ENCODE data around the gene TREML4. TPM values are rescaled to one million over a fixed set of nuclear protein-coding genes. Genes with fewer than 3 reads are reported as not detected.

TREML4 gene
- total RNA-seq, 1 experiment from 2014 or later: not detected

DNA sequence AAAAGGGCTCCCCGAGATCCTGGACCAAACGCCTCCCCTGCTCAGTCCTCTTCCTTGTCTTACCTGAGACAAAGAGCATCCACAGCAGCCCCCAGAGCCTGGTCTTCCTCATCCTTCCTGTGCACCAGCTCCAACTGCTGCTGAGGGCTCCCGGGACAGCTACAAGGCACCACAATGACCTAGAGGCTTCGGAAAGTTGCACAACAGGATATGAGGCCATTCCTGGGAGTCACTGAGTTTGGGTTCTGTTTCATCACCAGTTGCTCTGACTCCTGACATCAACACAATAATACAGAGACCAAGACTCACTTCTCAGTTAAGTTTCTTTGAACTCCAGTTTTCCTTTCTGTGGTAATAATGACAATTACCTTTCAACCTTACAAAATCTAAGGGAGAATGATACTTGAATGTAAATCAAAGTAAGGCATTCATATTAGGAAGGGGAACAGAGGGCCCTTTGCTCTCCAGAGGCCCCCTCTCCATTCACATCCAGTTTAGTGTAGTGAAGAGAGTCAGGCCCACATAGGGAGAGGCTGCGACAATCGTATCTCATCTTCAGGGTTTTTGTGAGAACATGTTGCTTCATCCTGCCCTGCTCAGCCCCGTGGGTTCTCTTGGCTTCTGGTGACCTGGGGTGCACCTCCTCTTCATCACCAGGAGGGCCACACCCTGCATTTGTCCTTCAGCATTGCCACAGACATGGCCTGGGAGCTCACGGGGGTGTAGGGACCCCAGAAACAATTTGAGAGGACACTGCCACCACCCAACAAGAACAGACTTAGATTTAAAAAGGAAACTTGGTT is 58.6 kb downstream of the TREML4 start, which contains the start of gene TREM1:
TSS of gene TREM1 (minus strand) at position 139 of the 803 bp plus-strand sequence. CDS start at position 112, 27 bp downstream.
- DNase-seq (ENCODE audit: low read depth): peak; percentile 63

DNA sequence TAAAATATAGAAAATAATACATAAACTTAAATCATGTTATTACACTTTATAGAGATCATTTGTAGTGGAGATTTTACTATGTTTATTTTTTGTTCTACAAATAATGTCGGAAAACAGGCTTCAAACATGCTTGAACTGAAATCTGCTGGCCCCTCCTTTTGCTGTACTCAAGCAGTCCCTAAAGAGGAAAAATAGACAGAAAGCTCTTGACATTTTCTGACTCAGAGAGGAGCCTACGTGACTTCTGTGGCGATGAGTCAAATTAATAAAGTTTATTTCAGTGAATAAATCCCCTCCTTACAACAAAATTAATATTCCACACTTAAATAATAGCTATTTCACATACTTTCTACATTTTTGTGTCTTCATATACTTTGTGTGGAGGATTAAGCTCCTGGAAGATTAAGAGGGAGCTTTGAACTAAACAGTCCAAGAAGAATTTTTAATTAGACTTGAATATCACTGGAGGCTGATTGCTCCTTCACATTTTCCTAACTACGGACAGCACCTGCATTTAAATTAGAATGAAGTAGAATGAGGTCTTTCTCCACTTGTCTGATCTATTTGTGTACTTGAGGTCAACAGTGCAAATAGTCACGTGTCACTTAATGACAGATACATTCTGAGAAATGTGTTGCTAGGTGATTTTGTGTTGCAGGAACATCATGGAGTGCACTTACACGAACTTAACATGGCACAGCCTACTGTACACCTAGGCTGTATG is 60.0 kb downstream of the TREML4 start:
- peak; percentile 22 for DNase-seq (ENCODE audit: low read depth)

Other genes starting within 250 kb of the TREML4 start
- gene UNC5CL, start 189.1 kb upstream of the TREML4 start, total RNA-seq (2014; rRNA removed; shearing (Covaris generic)): 0.02 and 0.20 TPM in 2 replicates
- not detected in 2 replicates for gene TSPO2, start 185.9 kb upstream of the TREML4 start, total RNA-seq (2014; rRNA removed; shearing (Covaris generic))
- gene APOBEC2, start 175.1 kb upstream of the TREML4 start, total RNA-seq (2014; rRNA removed; shearing (Covaris generic)): not detected in 2 replicates
- gene OARD1, start 156.0 kb upstream of the TREML4 start, total RNA-seq (2014; rRNA removed; shearing (Covaris generic)): 17.7 and 23.0 TPM in 2 replicates
- gene NFYA, start 155.4 kb upstream of the TREML4 start, total RNA-seq (2014; rRNA removed; shearing (Covaris generic)): 9.4 and 19.2 TPM in 2 replicates
- not detected in 2 replicates for gene TREML1, start 74.0 kb upstream of the TREML4 start, total RNA-seq (2014; rRNA removed; shearing (Covaris generic))
- not detected in 2 replicates for gene TREM2, start 65.2 kb upstream of the TREML4 start, total RNA-seq (2014; rRNA removed; shearing (Covaris generic))
- gene TREML2, start 27.2 kb upstream of the TREML4 start, total RNA-seq (2014; rRNA removed; shearing (Covaris generic)): not detected in 2 replicates
- not detected in 2 replicates for gene TREM1, start 58.3 kb downstream of the TREML4 start, total RNA-seq (2014; rRNA removed; shearing (Covaris generic))
- not detected in 2 replicates for gene NCR2, start 107.3 kb downstream of the TREML4 start, total RNA-seq (2014; rRNA removed; shearing (Covaris generic))